Putamen (tissue), 1 donor: ENCODE results near the gene POP4.
"Not testable (repeated sequence)": the region's sequence is repeated elsewhere in the genome, so short reads cannot be mapped to it uniquely, and the experiment has no call there.

ENCODE experiments used
- DNase-seq: peaks from one replicate; pipeline ENCODE4 v3.0.0-alpha.2; 2016; ENCODE audit warnings: low spot score

Gene POP4, protein sequence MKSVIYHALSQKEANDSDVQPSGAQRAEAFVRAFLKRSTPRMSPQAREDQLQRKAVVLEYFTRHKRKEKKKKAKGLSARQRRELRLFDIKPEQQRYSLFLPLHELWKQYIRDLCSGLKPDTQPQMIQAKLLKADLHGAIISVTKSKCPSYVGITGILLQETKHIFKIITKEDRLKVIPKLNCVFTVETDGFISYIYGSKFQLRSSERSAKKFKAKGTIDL

GRCh38 chr19:29605653-29606419 lies at the start of gene POP4:
Gene POP4, plus strand, starts transcription at chr19:29606283. Its CDS starts 36 bp downstream, at chr19:29606319.
- DNase-seq, result peak; percentile 96

- not testable (repeated sequence) for DNase-seq
These were observed 47.0 kb upstream of the POP4 start for GRCh38 chr19:29559110-29559509.

DNA sequence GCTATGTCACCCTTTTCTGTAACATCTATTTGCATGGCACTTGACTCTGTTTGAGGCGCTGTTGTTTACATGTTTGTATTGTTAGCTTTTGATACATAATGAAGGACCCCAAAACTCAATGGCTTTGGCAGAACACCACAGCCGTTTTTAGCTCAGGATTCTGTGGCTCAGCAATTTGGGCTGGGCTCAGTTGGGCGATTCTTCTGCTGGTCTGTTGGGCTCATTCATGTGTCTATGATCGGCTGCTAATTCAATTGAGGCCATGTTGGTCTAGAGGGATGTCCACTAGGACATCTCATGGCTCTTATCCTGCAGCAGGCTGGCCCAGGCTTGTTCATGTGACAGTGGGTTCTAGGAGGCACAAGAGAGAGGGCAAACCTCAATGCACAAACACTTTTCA lies 46.3 kb upstream of the POP4 start:
- DNase-seq, result no peak

GRCh38 chr19:29560313-29561075 lies 45.6 kb upstream of the POP4 start:
- no peak for DNase-seq

- DNase-seq, result no peak
These were observed 44.5 kb upstream of the POP4 start for GRCh38 chr19:29561601-29562000.

- no peak for DNase-seq
These were observed 43.5 kb upstream of the POP4 start for GRCh38 chr19:29562299-29563297.

DNA sequence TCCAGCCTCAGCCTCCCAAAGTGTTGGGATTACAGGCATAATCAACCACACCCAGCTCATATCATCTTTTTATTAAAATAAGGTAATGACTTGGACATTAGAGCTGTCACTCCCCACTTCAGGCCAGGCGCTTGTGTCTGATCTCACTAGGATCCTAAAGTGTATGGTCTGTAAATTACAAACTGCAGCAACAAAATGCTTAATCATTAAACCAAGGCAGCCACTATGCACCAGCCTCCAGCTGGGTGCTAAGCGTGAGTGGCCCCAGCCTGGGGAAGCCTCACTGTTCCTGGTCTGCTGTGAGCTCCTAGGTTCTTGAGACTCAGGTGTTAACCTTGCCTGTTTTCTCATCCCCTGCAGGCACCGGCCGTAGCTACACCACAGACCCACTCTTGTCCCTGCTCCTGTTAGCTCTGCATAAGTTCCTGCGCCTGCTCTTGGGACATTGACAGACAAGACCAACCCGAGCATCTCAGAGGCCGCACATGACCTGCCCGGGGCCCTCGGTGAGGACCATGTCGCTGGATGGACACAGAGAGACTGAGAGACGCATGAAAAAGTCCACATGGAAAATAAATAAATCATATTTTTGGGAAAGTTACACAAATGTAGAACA lies 42.5 kb upstream of the POP4 start:
- no peak for DNase-seq

DNA sequence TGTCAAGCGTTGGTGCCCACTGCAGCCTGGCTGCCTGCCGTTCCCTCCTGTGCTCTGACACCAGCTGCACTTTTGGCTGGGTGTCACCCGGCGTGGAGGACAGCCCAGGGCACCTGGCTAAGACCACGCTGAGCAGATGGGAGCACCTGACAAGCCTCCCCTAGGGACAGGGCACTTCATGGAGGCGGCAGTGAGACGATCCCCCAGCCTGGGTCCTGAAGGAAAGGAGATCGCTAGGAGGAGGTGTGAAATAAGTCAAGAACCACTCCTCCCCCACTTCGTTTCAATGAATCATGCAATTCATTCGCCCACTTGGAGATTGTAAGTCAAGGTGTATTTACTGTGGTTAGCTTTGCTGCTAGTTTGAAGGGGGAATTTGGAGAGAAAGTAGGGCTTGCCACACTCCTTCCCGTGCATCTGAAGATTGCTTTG lies 41.5 kb upstream of the POP4 start:
- DNase-seq, result peak; percentile 59

GRCh38 chr19:29565171-29565570 lies 40.9 kb upstream of the POP4 start:
- no peak for DNase-seq

- DNase-seq, result no peak
These were observed 39.5 kb upstream of the POP4 start for GRCh38 chr19:29566496-29567054.

DNA sequence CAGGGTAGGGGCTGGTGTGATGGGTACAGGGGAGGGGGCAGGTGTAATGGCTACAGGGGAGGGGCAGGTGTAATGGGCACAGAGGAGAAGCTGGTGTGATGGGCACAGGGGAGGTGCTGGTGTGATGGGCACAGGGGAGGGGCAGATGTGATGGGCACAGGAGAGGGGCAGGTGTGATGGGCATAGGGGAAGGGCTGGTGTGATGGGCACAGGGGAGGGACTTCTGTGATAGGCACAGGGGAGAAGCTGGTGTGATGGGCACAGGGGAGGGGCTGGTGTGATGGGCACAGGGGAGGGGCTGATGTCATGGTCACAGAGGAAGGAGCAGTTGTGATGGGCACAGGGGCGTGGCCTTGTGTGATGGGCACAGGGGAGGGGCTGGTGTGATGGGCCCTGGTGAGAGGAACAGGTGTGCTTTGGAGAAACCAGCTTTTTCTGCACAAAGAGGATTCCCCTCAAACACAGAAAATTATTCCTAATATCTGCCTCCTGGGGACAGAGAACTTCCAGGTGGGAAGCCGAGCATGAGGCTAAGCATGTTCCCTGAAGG lies 38.6 kb upstream of the POP4 start:
- DNase-seq, result no peak

DNA sequence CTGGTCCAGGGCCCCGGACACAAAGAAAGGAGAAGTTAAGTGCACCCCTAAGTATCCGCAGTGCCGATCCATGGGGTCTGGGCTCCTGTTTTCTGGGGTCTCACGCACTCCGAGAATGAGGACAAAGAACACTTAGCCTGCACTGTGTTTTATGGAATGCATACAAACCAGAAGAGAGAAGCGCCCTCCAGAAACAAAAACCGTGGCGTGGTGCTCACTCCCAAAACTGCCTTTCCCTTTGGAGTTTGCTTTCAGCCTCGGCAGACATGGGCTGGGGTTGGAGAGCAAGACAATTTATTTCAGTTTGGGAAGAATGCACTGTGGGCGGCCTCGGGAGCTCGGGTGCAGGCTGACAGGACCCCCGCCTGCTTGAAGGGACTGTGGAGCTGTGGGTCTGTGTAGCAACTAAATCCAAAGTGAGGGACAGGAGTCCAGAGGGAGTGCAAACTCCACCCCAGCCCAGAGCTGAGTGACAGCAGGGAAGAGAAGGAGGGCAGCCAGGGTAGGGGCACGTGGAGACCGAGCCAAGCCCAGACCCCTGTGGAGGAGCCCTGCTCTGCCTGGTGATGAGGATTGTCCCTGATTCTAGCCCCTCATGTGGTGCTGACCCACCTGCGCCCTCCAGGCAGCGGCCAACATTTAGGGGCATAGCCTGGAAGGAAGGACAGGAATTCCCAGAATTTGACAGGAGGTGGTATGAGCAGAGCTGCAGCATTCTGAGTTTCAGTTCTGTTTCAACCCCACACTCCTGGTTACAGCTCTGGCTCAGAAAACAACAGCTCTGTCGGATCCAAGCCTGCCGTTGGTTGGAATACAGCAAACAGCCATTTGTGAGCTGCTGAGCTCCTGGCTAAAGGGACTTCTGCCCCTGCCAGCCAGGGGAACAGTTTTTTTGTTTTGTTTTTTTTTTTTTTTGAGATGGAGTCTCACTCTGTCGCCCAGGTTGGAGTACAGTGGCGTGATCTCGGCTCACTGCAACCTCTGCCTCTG lies 37.8 kb upstream of the POP4 start:
- no peak for DNase-seq

- no peak for DNase-seq
These were observed 36.8 kb upstream of the POP4 start for GRCh38 chr19:29569038-29569911.

GRCh38 chr19:29571181-29571580 lies 34.9 kb upstream of the POP4 start:
- no peak for DNase-seq

DNA sequence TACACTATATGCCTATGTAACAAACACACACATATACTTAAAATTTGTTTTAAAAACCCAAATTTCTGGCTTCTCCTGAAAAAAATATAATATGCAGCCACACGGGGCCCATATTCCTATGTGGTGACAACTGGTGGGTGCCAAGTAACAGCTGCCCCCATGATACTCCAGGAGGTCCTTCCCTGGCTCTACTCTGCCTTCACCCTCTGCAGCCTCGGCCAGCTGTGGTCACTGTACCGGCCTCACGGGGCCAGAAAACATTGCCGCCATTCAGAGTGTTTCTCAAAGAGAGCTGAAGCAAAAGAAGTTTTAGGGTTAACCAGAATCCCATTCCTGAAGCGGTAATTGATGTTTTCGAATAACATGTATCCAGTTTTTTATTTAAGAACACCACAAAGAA lies 32.6 kb upstream of the POP4 start:
- no peak for DNase-seq

DNA sequence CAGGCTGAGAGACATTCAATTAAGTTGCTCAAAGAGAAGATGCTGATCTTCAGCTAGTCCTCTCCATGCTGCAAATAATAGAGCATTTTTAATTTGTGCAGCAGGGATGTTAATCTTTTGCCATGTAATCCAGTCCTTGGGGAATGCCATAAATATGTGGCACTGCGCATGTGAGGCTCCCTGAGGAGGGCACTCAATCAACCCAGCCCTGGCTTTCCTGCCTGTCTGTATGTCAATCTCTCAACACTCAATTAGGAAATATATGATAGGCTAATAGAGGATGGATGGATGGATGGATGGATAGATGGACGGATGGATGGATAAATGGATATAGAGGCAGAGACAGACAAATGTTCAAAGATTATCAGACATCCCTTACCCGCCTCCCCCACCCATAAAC lies 31.6 kb upstream of the POP4 start:
- DNase-seq, result no peak

DNA sequence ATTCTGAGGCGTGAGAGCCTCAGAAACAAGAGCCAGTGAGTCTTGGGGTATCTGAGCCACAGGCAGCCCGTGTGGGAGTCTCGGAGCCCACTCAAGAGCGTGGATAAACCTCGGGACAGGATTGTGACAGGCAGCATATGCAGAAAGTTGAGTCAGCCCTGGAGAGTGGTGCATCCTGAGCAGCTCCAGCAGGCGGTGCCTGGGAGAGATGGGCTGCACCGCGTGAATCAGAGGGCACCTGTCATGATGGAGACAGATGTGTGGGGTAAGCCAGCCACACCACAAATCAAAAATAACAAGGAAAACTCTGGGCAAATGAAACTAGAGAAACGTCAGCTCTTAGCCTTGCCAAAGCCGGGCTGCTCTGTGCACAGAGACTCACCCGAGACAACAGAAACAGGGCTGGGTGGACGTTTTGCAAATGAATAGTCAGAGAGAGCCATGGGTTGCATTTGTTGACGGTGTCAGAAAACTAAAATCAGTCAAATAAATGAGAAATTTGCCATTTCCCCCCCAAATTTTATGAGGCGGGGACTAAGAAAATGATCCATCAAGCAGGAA lies 30.0 kb upstream of the POP4 start:
- DNase-seq, result peak; percentile 58
